ENCODE data around the gene RETREG3.
A peak's percentile ranks its signal among the peaks of the same experiment; 100 is the strongest.

The RETREG3 gene

DNA sequence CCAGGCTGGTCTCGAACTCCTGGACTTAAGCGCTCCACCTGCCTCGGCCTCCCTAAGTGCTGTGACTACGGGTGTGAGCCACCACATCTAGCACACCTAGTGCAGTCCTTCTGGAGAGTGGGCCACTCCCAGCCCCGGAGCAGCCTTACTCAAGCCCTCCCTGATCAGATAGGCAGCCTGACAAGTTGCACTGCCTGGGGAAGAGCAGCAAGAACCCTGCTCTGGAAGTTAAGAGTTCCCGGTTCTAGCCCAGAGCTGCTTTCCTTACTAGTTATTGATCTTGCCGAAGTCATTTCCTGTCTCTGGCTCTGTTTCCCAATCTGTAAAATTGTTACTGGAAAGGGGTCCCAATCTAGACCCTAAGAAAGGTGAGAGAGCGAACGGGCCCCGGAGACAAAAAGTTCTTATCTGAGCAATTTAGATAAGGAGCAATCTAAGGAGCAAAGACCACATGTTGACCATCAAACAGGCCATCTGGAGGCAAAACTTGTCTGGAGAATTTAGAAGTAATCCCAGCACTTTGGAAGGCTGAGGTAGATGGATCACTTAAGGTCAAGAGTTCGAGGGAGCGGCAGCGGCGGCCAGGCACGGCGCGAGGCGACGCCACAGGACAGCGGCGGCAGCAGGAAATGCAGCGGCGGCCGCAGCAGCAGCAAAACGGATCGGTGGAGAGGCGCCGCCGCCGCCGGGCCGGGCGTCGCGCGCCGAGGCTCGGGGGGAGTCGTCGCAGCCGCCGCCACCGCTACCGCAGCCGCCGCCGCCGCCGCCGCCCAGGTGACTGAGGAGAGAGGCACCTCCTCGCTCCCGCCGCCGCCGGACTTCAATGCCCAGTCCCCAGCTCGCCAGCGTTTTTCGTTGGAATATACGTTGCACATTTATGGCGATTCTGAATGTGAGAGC is 77.5 kb downstream of the RETREG3 start:
- DNase-seq (ENCODE audit: low read depth): peak; percentile 68

DNA sequence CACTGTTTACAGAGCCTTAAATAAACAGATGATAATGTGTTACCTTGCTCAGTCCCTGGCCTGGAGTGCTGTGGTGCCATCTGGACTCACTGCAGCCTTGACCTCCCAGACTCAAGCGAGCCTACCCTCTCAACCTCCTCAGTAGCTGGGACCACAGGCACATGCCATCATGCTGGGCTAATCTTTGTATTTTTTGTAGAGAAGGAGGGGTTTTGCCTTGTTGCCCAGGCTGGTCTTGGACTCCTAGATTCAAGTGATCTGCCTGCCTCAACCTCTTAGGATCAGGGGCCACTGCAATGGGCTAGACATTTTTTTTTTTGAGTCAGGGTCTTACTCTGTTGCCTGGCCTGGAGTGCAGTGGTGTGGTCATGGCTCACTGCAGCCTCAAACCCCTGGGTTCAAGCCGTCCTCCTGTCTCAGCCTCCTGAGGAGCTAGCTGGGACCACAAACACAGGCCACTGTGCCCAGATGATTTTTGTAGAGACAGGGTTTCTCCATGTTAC is 78.2 kb downstream of the RETREG3 start:
- no peak for DNase-seq (ENCODE audit: low read depth)
